ENCODE measurements around the gene CHST9.

DNA sequence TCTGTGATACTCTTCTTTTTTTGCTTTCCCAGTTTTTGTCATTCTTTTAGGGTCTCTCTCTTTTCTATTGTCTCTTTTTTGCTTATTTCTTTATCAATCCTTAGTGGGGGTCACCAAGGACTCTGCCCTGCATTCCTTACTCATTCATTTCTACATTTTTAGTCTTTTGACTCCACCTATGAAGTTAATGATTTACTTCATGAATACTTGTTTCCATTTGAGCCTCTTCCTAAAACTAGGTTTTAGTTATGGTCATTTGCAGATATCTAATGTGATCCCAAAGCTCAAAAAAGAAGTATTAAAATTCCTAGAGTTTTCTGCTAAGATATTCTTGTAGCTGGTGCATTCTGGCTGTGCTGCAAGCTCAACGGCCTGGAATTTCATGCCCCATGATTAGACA, 170.3 kb downstream of the CHST9 start:
- TF ChIP-seq ZNF384 (IDR thresholded peaks at IDR 0.05) (no peak), SUZ12 (IDR thresholded peaks at IDR 0.05) (no peak), ELF4 (IDR thresholded peaks at IDR 0.05) (no peak)

All from HEK293T (cell line).